ENCODE results near the gene SERINC2.

The SERINC2 gene

GRCh38 chr1:31413405-31414001 is 490 bp downstream of the SERINC2 start:
- DNase-seq (ENCODE audit: low read depth): no peak
- no peak for TF ChIP-seq CTCF (IDR thresholded peaks at IDR 0.05; ENCODE audit: low read depth, low read length, missing control alignments)
- peak overlapping the region; percentile 53 for H3K4me3 ChIP-seq (ENCODE audit: low read depth, low read length)

- H3K4me3 ChIP-seq (ENCODE audit: low read depth, low read length): no peak overlapping the region
- TF ChIP-seq CTCF (IDR thresholded peaks at IDR 0.05; ENCODE audit: low read depth, low read length, missing control alignments): no peak
- no peak for DNase-seq (ENCODE audit: low read depth)
Measured at GRCh38 chr1:31414980-31415370, 2.0 kb downstream of the SERINC2 start.

GRCh38 chr1:31415658-31416057 is 2.6 kb downstream of the SERINC2 start:
- TF ChIP-seq CTCF (IDR thresholded peaks at IDR 0.05; ENCODE audit: low read depth, low read length, missing control alignments): no peak
- no peak overlapping the region for H3K4me3 ChIP-seq (ENCODE audit: low read depth, low read length)
- no peak for DNase-seq (ENCODE audit: low read depth)

GRCh38 chr1:31416101-31416736 is 3.2 kb downstream of the SERINC2 start:
- DNase-seq (ENCODE audit: low read depth): no peak

GRCh38 chr1:31417148-31417547 is 4.1 kb downstream of the SERINC2 start:
- DNase-seq (ENCODE audit: low read depth): no peak
- no peak overlapping the region for H3K4me3 ChIP-seq (ENCODE audit: low read depth, low read length)
- TF ChIP-seq CTCF (IDR thresholded peaks at IDR 0.05; ENCODE audit: low read depth, low read length, missing control alignments): no peak

More at GRCh38 chr1:31416101-31416736, 3.2 kb downstream of the SERINC2 start:
- no peak for TF ChIP-seq CTCF (IDR thresholded peaks at IDR 0.05; ENCODE audit: low read depth, low read length, missing control alignments)
- H3K4me3 ChIP-seq (ENCODE audit: low read depth, low read length): no peak overlapping the region

- DNase-seq (ENCODE audit: low read depth): no peak
- no peak overlapping the region for H3K4me3 ChIP-seq (ENCODE audit: low read depth, low read length)
- no peak for TF ChIP-seq CTCF (IDR thresholded peaks at IDR 0.05; ENCODE audit: low read depth, low read length, missing control alignments)
Measured at GRCh38 chr1:31418626-31419323, 5.8 kb downstream of the SERINC2 start.
